ENCODE data around the gene BMPR2.

The BMPR2 gene

GRCh38 chr2:202588647-202589581 lies 212.8 kb downstream of the BMPR2 start:
- peak overlapping the region; percentile 15 for H3K4me3 ChIP-seq (ENCODE audit: control insufficient read depth, low read depth, low read length)

GRCh38 chr2:202589582-202589949 lies 213.4 kb downstream of the BMPR2 start:
- H3K4me3 ChIP-seq (ENCODE audit: control insufficient read depth, low read depth, low read length) = no peak overlapping the region
- no peak for TF ChIP-seq CTCF (conservative IDR thresholded peaks at IDR 0.05; ENCODE audit: control insufficient read depth, insufficient read depth, low read depth, low read length)
- no peak for DNase-seq (ENCODE audit: low read depth)

More at GRCh38 chr2:202588647-202589581, 212.8 kb downstream of the BMPR2 start:
- TF ChIP-seq CTCF (conservative IDR thresholded peaks at IDR 0.05; ENCODE audit: control insufficient read depth, insufficient read depth, low read depth, low read length) = peak; percentile 98
- DNase-seq (ENCODE audit: low read depth) = peak; percentile 72

- no peak for TF ChIP-seq CTCF (conservative IDR thresholded peaks at IDR 0.05; ENCODE audit: control insufficient read depth, insufficient read depth, low read depth, low read length)
- H3K4me3 ChIP-seq (ENCODE audit: control insufficient read depth, low read depth, low read length) = no peak overlapping the region
- DNase-seq (ENCODE audit: low read depth) = no peak
Measured at GRCh38 chr2:202592566-202592965, 216.4 kb downstream of the BMPR2 start.

GRCh38 chr2:202599105-202599504 lies 223.0 kb downstream of the BMPR2 start:
- no peak for TF ChIP-seq CTCF (conservative IDR thresholded peaks at IDR 0.05; ENCODE audit: control insufficient read depth, insufficient read depth, low read depth, low read length)
- no peak for DNase-seq (ENCODE audit: low read depth)

GRCh38 chr2:202599911-202600310 lies 223.8 kb downstream of the BMPR2 start:
- H3K4me3 ChIP-seq (ENCODE audit: control insufficient read depth, low read depth, low read length) = no peak overlapping the region
- TF ChIP-seq CTCF (conservative IDR thresholded peaks at IDR 0.05; ENCODE audit: control insufficient read depth, insufficient read depth, low read depth, low read length) = no peak
- no peak for DNase-seq (ENCODE audit: low read depth)

More at GRCh38 chr2:202599105-202599504, 223.0 kb downstream of the BMPR2 start:
- no peak overlapping the region for H3K4me3 ChIP-seq (ENCODE audit: control insufficient read depth, low read depth, low read length)

GRCh38 chr2:202604699-202605098 lies 228.6 kb downstream of the BMPR2 start:
- no peak for DNase-seq (ENCODE audit: low read depth)
- no peak for TF ChIP-seq CTCF (conservative IDR thresholded peaks at IDR 0.05; ENCODE audit: control insufficient read depth, insufficient read depth, low read depth, low read length)

More at GRCh38 chr2:202604699-202605098, 228.6 kb downstream of the BMPR2 start:
- H3K4me3 ChIP-seq (ENCODE audit: control insufficient read depth, low read depth, low read length) = no peak overlapping the region
